Posterior cingulate gyrus (tissue), 11 donors: Measurements from ENCODE around the gene DLG2.
A peak's percentile ranks its signal among the peaks of the same experiment; 100 is the strongest.

Experiments used
- DNase-seq, 10 donors: peaks; one replicate each; pipeline versions ENCODE4 v3.0.0 to v3.0.0-alpha.2; 2020 to 2021; ENCODE audit warnings: mixed read lengths in 3 of 10
- intact Hi-C: fragments of 100-400 bp; cut with DNase I; formaldehyde crosslinking; loops from one replicate; pipeline ENCODE4 v1.15.1; 2023

Gene DLG2

DNA sequence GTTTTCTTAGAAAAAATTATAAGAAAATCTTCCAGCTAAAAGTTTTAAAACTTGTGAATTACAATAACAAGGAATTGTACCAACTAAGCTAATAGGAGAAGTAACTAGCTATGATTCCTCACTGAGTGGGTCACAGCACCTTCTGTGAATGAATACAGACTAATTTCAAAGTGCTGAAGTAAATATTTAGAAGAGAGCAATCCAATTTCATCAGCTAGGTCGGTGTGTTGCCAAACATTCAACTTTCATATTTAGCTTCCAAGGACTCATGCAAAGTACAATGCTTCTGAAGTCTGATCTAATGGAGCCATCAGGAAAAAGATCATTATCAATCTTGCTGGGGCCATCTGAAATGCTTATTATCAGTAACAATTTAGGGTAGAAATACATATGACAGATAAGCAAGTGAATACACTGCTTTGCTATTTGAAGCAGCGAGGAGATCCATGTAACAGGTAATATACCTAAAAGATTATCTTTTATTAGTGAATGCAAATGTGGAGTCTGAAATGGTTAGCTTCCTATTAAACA, 1590.4 kb downstream of the DLG2 start:
- no peak for DNase-seq

DNA sequence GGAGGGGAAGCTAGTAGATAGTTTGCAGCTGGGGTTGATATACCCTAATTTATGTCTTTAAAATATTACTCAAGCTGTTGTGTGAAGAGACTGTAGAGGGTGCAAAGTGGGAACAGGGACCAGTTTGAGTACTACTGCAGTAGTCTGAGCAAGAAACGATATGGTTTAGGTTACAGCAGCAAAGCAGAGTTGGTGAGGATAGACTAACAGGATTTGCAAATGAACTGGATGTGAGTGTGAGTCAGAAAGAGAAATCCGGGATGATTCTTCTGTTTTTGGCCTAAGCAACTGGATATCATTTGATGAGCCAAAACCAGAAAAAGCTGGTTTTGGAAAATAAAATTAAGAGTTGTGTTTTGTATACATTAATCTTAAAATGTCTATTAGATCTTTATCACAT, 1591.5 kb downstream of the DLG2 start:
- no peak for DNase-seq
- intact Hi-C loops: no loop called here

More for the DNA sequence above, 1590.4 kb downstream of the DLG2 start:
- intact Hi-C loops: no loop called here

DNA sequence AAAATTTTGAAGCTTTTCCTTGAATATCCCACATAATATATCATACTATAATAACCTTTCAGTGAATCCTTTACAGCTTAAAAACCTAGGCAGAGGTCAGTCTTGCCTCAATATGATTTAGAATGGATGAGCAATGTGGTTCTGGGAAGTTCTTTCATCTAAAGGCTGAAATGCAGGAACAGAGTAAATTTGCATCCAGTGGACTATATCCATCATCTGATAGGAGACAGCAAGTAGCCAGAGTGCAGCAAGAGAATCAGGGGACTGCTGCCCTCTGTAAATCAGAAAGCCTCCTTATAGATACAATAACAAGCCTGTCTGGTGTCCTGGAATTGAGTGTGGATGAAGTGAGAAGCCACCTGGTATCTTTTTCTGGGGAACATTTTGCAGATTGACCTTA, 1592.7 kb downstream of the DLG2 start:
- intact Hi-C loops: no loop called here
- DNase-seq: no peak

- DNase-seq: no peak
- intact Hi-C loops: loop anchor here (10.0 kb wide), 2 partner anchors 61 to 189 kb away; no protein-coding TSS in a partner anchor
Measured at GRCh38 chr11:84024266-84024665, 1602.9 kb downstream of the DLG2 start.

- intact Hi-C loops: loop anchor here (10.0 kb wide), 2 partner anchors 62 to 188 kb away; no protein-coding TSS in a partner anchor
- DNase-seq: no peak
Measured at GRCh38 chr11:84022695-84023094, 1604.4 kb downstream of the DLG2 start.

- DNase-seq: peak in 5 of 10 donors; percentile 19 to 65 (median 33)
- intact Hi-C loops: loop anchor here (10.0 kb wide), 2 partner anchors 63 to 187 kb away; no protein-coding TSS in a partner anchor
Measured at GRCh38 chr11:84022201-84022600, 1604.9 kb downstream of the DLG2 start.

GRCh38 chr11:84021291-84021690, 1605.9 kb downstream of the DLG2 start:
- DNase-seq: no peak
- intact Hi-C loops: loop anchor here (10.0 kb wide), 2 partner anchors 64 to 186 kb away; no protein-coding TSS in a partner anchor

- intact Hi-C loops: loop anchor here (10.0 kb wide), 2 partner anchors 65 to 185 kb away; no protein-coding TSS in a partner anchor
- peak in 1 of 10 donors; percentile 12 for DNase-seq
Measured at GRCh38 chr11:84019571-84020194, 1607.5 kb downstream of the DLG2 start.

GRCh38 chr11:84014539-84014938, 1612.6 kb downstream of the DLG2 start:
- intact Hi-C loops: no loop called here
- DNase-seq: no peak

DNA sequence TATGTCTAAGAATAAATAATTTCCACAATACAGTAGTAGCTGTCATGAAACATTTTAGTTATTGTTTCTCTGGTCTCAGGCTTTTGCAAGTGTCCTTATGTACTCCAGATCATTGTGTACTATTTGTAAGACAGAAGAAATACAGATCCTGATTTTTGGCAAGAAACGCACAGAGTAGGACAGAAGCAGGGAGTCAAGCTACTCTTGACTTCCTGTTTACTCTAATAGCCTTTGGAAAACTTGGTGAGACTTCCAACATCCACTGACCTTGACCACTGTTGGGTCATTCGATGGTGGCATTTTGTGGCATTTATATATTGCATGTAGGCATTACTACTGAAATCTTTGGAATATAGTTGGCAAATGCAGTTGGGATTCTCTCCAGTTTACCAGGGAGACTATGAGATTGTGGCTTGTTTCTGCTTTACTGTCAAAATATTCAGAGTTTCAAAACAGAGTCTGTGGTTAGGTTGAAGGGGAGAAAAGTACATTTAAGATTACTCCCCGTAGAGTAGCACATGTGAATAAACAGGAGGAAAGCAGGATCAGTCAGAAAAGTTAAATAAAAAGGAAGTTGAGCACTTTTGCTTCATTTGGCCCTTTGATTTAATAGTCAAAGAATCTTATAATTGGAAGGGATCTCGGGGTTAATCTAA, 1614.8 kb downstream of the DLG2 start:
- intact Hi-C loops: no loop called here
- no peak for DNase-seq

- no peak for DNase-seq
- intact Hi-C loops: no loop called here
Measured at GRCh38 chr11:84003181-84003580, 1624.0 kb downstream of the DLG2 start.

GRCh38 chr11:83998921-83999320, 1628.2 kb downstream of the DLG2 start:
- peak in 1 of 10 donors; percentile 65 for DNase-seq
- intact Hi-C loops: no loop called here

DNA sequence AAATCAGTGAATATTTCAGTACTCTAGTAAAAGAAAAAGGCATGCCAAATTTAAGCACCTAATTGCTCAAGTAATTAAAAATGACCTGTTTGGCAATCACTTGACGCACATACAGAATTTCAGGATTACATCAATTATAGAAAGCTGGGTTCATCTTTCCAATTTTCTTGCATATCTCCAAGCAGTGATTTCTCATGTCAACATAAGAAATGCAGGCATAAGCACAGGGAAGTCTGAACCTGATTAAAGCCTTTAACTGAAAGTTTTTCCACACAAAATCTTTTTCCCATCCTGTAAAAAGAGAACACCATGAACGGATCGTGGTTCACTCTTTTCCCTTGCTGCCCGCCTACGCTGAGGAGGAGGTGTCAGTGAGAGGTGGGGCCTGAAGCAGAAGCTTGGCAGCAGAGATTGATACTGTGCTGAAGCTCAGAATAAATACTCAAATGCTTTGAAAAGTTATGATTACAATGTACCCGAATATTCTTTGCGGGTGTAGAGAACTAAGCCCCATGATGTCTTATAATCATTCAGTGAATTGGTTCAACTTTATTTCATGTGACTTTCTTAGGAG, 1636.9 kb downstream of the DLG2 start:
- intact Hi-C loops: no loop called here
- peak in 9 of 10 donors; percentile 23 to 95 (median 69) for DNase-seq

DNA sequence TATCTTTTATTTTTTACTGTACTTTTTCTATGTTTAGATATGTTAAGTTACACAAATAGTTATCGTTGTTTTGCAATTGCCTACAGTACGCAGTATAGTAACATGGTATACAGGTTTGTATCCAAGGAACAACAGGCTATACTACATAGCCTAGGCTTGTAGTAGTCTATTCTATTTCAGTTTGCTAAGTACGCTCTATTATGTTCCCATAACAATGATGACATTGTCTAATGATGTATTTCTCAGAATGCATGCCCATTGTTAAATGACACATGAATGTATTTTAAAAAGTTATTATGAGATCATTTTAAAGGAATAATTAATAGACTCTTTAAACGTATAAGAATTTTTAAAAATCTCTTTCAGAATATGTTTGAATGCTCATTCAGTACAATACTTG, 1644.3 kb downstream of the DLG2 start:
- no peak for DNase-seq
- intact Hi-C loops: no loop called here

DNA sequence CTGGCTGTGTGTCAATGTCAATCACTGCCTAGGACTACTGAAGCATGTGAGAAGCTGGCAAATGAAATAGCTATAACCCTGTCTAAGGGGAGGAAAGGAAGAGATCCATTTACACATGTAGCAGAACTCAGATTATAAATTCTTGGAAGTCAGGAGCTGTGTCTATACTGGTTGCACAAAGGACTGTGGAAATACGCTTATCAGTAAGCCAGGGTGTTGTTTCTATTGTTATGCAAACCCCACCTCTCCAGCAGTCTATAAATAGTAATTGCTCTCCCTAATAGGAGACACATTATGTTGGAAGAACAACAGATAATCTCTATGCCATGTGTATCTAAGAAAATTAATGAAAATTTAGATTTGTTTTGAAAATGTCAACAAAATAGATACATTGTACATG, 1647.6 kb downstream of the DLG2 start:
- intact Hi-C loops: no loop called here

DNA sequence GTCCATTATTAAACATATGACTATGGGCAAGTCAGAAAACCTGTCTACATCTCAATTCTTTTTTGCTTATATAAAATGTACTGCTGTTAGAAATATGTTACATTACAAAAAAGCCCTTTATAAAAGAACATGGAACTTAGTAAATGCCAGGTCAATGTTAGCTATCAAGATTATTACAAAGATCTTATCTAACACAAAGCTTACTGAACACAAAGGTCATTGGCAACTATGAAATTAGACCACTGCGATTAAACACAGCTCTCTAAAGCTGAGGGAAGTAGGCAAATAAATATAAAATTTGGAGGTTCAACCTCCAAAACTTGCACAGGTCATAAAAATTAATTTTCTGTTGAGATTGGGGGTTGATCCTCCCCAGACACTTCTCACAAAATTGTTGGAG, 1648.2 kb downstream of the DLG2 start:
- DNase-seq: no peak
- intact Hi-C loops: no loop called here

More for the DNA sequence above, 1647.6 kb downstream of the DLG2 start:
- DNase-seq: no peak

GRCh38 chr11:83976086-83976485, 1651.1 kb downstream of the DLG2 start:
- intact Hi-C loops: no loop called here
- no peak for DNase-seq

DNA sequence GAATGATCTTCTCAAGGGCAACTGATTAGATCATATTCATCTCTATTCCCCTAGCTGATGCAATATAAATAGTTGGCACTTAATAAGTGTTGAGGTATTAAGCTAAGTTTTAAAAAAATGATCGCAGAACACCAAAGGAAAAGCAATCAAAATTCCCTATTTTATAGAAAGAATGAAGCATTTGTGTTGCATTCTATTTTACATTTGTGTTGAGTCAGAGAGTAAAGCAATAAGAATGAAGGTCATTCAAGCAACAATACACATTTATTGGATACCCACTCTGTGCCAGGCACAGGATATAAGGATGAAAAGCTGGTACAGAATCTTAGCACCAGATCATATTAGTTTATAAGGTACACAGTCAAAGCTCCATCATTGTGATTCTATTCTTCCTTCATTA, 1654.6 kb downstream of the DLG2 start:
- intact Hi-C loops: no loop called here
- no peak for DNase-seq

DNA sequence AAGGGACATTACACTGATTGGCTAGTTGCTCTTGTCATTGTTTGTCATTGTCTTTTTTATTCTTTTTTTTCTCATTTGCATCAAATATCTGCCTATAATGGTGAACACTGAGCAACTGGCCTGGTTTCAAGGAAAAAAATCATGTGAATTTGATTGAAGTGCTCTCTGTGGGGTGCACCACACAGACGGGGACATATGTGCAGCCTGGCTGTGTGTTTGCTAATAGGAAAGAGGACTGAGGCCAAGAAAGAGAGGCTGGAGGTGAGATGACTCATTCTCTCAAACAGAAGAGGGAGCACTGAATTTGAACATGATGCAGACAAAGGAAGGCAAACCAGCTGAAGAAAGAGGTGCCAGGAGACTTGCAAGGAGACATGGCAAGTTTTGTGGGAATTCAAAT, 1656.1 kb downstream of the DLG2 start:
- peak in 5 of 10 donors; percentile 6 to 78 (median 44) for DNase-seq

GRCh38 chr11:83970061-83970671, 1657.0 kb downstream of the DLG2 start:
- intact Hi-C loops: no loop called here
- DNase-seq: no peak

More for the DNA sequence above, 1656.1 kb downstream of the DLG2 start:
- intact Hi-C loops: no loop called here
